Activated CD4-positive, alpha-beta T cell treated with anti-CD3 and anti-CD28 coated beads, Interleukin-10, Interleukin-2, amounts not matched to agents 100 ng/mL and 50 ng/mL, durations not matched to agents 16 hours and 8 hours (primary cell): Measurements from ENCODE around the gene MGME1.

Experiments used
- DNase-seq: peaks from one replicate; pipeline ENCODE4 v3.0.0-alpha.2; 2020

MGME1 gene

DNA sequence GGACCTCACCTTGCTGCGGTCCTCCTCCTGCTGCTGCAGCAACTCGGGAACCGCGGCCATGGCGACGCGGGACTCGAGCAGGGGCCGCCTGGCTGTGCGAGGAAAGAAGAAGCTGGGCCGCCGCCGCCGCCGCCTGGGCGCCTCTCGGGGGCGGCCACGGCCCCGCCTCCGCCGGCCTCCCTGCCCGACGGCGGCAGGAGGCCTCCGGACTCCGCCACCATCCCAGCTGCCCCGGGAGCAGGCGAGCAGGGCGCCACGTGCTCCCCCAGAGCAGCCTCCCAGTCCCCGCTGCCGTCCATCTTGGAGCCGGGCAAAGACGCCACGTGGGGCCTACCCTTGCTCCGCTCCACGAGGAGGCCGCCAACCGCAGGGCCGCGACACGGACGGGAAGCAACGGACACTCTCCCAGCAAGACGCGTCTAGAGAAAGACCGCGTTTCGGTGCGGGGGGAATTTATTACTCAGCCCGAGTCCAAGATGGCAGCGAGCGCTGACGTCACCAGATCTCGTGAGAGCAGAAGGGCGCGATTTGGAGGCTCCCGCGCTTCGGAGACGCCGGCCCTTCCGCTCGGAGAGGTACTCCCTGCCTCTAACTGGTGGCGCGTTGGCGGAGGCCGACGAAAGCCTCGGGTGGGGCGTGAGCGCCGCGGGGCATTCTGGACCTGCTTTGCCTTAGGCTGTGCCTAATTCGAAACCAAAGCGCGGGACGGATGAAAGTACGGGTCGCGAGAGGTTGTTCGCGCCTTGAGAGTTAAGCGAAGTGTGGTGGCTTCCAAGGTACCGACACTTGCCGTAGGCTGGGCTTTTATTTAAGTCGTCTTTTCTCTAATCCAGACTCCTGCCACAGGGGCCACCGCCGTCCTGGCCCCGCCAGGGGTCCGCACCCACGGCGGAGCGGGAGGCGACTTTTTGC is at the start of gene MGME1, which contains the start of gene SNX5:
Gene MGME1 (plus strand): TSS at position 653 of the 912 bp plus-strand sequence. CDS start 842 bp downstream, outside the sequence.
Gene SNX5 (minus strand): TSS at position 429 of the 912 bp plus-strand sequence. CDS start 369 bp downstream, at position 60.
- peak; percentile 100 for DNase-seq

GRCh38 chr20:17919149-17919548 is 49.7 kb upstream of the MGME1 start:
- DNase-seq = no peak

DNA sequence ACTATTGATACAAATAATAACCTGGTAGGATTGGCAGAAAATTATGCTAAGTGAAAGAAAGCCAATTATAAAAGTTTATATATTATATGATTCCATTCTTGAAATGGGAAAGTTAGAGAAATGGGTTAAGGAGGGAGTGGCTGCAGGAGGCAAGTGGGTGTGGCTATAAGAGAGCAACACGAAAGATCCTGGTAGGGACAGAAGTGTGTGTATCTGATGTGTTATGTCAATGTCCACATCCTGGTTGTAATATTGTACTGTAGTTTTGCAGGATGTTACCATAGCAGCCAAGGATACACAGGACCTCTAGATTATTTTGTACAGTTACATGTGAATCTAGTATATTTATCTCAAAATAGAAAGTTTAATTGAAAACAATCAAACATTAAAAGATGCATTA is 47.0 kb upstream of the MGME1 start:
- no peak for DNase-seq

GRCh38 chr20:17925141-17925939 is 43.5 kb upstream of the MGME1 start:
- DNase-seq = no peak

DNA sequence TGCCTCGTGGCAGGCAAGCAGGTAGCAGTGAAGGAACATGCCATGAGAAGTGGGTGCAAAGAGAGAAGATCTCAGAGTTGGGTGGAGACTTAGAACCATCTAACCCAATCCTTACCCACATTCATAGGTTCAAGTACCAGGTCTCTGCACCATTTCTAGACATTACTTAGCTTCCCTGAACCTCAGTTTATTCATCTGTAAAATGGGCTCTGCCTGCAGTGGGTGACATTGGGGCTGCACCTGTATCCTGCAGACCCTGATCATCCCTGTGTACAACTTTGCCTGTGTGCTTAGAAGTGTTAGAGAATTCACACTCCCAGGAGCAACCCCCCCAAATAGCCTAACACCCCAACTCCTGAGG is 42.9 kb upstream of the MGME1 start:
- no peak for DNase-seq

GRCh38 chr20:17928211-17928611 is 40.6 kb upstream of the MGME1 start:
- no peak for DNase-seq

DNA sequence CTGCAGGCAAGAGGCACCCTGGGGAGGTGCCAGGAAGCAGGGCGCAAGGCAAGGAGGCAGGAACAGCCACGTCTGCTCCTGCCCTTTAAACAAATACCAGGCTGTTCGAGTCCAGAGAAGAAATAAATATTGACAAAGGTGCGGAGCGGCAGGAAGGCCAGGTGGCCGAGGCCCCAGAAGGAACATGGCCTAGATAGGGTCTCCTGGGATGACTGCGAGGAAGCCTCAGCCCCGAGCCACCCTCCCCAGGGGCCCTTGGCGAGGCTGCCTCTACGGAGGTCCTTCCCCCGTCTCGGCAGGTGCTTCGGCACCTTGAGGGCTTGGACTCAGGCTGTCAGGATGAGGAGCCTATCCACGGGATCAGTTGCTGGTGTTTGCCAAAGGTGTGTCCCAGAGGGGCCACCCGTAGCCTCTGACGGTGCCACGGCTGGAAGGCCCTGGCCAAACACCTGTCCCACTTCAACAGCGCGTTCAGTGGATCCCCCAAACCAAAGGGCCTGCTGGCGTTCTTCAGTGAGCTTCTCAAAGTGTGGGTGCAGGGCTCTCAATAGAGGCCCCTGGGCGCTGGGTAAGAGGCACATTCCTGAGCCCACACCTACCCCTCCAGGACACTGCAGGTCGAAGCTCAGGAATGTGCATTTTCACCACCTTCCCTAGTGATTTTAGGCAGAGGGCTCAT is 40.0 kb upstream of the MGME1 start:
- no peak for DNase-seq

DNA sequence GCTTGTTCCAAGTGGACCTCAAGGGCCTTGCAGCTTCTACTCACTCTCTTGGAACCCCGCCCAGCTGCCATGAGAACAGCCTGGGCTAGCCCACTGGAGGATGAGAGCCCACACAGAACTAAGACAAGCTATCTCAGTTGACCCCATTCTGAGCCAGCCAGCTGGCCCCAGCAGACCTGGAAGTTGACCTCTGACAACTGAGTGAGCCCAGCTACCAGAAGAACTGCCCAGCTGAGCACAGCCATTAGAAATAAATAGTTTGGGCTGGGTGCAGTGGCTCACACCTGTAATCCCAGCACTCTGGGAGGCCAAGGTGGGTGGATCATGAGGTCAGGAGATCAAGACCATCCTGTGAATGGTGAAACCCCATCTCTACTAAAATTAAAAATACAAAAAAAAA is 37.3 kb upstream of the MGME1 start:
- no peak for DNase-seq

GRCh38 chr20:17932396-17932795 is 36.4 kb upstream of the MGME1 start:
- DNase-seq = no peak

- DNase-seq = no peak
Measured at GRCh38 chr20:17933121-17933520, 35.7 kb upstream of the MGME1 start.

DNA sequence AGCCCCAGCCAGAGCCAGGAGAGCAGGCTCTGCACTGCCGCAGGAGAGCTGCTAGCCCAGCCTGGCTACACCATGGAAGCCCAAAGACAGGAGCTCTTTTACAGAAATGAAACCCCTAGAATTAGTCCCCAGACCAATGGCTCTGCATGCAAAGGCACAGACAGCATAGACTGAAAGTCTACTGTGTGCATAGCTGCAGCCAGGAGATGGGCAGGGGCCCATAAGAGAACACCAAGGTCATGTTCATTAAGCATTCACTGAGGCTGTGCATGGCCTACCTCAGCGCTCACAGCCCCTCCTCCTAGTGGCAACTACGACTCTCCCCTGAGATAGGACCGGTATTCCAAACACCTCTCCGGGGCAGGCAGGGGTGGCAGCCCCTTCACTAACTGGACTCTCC is 35.1 kb upstream of the MGME1 start:
- no peak for DNase-seq

DNA sequence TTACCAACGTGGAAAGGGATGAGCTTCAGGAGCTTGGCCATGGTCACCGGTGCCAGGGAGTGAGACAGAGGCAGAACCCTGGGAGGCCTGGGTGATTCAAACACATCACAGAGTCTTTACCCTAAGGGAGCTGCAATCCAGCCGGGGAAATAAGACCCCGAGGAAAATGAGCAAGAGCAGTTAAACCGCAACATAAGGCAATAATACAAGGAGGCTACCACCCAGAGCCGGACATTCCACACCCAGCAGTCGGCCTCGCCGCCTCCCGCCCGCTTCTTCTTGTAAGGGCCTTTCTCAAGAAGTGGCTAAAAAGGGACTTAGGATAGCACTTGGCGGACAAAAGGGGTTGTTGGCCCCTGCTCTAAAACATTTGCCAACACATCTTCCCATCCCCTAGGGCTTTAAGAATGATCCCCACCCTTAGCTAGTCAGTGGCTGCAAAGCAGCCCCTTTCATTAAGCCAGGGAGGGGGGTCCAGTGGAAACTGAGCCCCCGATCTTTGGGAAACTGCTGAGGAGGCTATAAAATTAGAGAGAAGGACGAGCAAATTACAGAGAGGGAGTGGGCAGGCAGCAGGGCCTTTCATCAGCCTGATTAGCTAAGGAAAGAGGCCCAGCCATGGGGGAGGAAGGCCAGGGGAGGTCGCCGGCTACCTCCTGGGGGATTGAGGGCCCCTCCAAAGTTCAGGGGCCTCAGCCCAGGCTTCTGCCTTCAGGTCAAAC is 34.5 kb upstream of the MGME1 start:
- DNase-seq = no peak

DNA sequence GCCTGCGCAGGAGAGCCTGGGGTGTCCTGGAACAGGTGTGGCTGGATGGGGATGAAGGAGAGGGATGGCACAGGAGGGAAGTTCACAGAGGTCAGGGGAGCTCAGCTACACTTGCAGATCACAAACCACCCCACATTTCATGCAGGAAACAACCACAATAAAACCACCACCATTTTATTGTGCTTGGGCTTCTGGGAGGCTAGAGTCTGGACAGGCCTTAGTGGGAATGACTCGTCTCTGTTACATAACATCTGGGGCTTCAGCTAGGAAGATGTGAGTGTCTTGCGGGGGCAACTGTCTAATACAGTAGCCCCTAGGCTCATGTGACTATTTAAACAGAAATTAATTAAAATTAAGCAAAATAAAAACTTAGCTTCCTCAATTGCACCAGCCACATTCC is 33.6 kb upstream of the MGME1 start:
- no peak for DNase-seq

- DNase-seq = no peak
Measured at GRCh38 chr20:17935761-17936160, 33.1 kb upstream of the MGME1 start.

DNA sequence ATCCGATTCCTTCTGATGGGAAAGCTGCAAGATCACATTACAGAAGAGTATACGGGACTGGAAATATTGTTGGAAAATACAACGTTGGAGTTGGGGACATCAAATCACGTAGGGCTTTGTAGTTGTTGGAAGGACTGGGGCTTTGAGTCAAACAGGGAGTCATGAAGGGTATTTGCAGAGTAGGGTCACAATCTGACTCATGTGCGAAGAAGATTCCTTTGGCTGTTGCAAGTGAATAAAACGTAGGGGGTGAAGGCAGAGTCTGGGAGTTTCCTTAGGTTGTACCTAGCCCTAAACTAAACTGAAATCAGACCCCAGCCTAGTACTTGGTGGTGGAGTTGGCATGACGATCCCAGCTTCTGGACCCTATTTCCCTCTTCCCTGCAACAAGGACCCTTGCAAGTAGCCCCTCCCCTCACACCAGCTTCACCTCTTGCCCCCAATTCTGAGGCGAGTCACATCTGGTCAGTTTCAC is 32.5 kb upstream of the MGME1 start:
- DNase-seq = no peak

- DNase-seq = no peak
Measured at GRCh38 chr20:17936761-17937732, 31.8 kb upstream of the MGME1 start.

GRCh38 chr20:17938871-17939619 is 29.8 kb upstream of the MGME1 start:
- peak; percentile 65 for DNase-seq

DNA sequence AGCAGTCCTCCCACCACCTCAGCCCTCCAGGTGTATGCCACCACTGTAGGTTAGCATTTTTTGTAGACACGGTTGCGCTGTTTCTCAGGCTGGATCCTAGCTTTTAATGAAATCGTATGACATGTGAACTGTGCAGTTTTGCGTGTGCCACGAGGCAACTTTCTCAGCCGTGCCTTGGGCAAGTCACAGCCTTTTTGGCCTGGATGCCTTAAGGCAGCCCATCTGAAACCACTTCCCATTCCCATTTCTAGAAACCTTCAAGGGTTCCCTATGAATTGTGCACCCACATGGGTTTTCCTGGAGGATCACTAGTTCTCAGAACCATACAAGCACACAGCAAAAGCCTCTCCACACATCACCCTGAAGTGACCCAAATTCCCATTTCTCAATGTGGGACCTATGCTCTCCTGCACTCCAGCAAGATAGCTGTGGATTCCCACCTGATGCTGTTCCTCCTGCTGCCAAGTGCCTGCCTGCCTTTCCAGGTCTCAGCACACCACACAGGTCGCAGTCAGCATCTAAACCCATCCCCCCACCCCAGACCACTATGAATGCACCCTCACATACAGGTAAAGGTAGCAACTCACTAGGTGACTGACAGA is 29.1 kb upstream of the MGME1 start:
- DNase-seq = no peak

- no peak for DNase-seq
Measured at GRCh38 chr20:17940224-17940971, 28.4 kb upstream of the MGME1 start.
